HEK293 (cell line): ENCODE measurements around the gene WDR35.
A peak's percentile ranks its signal among the peaks of the same experiment; 100 is the strongest.

ENCODE experiments used
- CTCF ChIP-seq: fragments of 450-650 bp; formaldehyde crosslinking; IDR thresholded peaks from 2 replicates; pipeline ENCODE4 v1.5.1; 2016; ENCODE audit warnings: missing biosample characterization, missing genetic modification characterization
- ELK4 ChIP-seq: IDR thresholded peaks from 2 replicates; pipeline ENCODE4 v1.6.1; 2011; ENCODE audit warnings: mild to moderate bottlenecking, low read depth, low read length, borderline replicate concordance
- KLF10 ChIP-seq: fragments of 450-650 bp; IDR thresholded peaks from 2 replicates; pipeline ENCODE4 v1.5.1; 2018; ENCODE audit warnings: missing biosample characterization, mild to moderate bottlenecking, missing genetic modification characterization
- MEIS1 ChIP-seq: sonication (generic); formaldehyde crosslinking; IDR thresholded peaks from 2 replicates; pipeline ENCODE4 v1.8.1; 2022; ENCODE audit warnings: missing genetic modification reagents, mild to moderate bottlenecking, borderline replicate concordance
- PBX3 ChIP-seq: sonication (generic); formaldehyde crosslinking; IDR thresholded peaks from 2 replicates; pipeline ENCODE4 v1.8.1; 2022; ENCODE audit warnings: mild to moderate bottlenecking, moderate library complexity, missing genetic modification reagents
- SP2 ChIP-seq: fragments of 450-650 bp; formaldehyde crosslinking; IDR thresholded peaks from 2 replicates; pipeline ENCODE4 v1.5.1; 2016; ENCODE audit warnings: missing biosample characterization, missing genetic modification characterization
- ZNF133 ChIP-seq: fragments of 450-650 bp; formaldehyde crosslinking; IDR thresholded peaks from 2 replicates; pipeline ENCODE4 v1.5.1; 2016; ENCODE audit warnings: missing biosample characterization, missing genetic modification characterization
- ZNF16 ChIP-seq: fragments of 450-650 bp; formaldehyde crosslinking; IDR thresholded peaks from 2 replicates; pipeline ENCODE4 v1.5.1; 2016; ENCODE audit warnings: low read depth, missing biosample characterization, missing genetic modification characterization

GRCh38 chr2:19863303-19864041 is 126.4 kb downstream of the WDR35 start:
- TF ChIP-seq CTCF (tag by site-specific recombination) = peak; percentile 83
- TF ChIP-seq SP2 (tag by site-specific recombination) = no peak
- no peak for TF ChIP-seq ZNF16 (tag by site-specific recombination)
- no peak for TF ChIP-seq MEIS1 (CRISPR knock-in tag)
- TF ChIP-seq PBX3 = no peak
- TF ChIP-seq ELK4 = no peak
- no peak for TF ChIP-seq ZNF133 (tag by site-specific recombination)
- no peak for TF ChIP-seq KLF10 (tag by site-specific recombination)
